HL-60 (cell line): ENCODE data around the gene SSTR4.

Source experiments
- DNase-seq, 2 experiments: peaks; one replicate each; pipeline ENCODE4 v3.0.0-alpha.2; 2010 to 2020; ENCODE audit warnings: low read depth in 1 of 2, low spot score in 1 of 2
- H3K27ac ChIP-seq: fragments of 250-450 bp; sonication (Bioruptor Pico); replicated peaks from 2 replicates; pipeline ENCODE4 v1.5.1; 2020; ENCODE audit warnings: mild to moderate bottlenecking, moderate library complexity
- H3K27me3 ChIP-seq: fragments of 250-450 bp; sonication (Bioruptor Pico); 2 replicates; pipeline ENCODE4 v1.5.1; 2021; ENCODE audit warnings: mild to moderate bottlenecking, moderate library complexity; ENCODE audit not compliant: insufficient read depth, poor library complexity, severe bottlenecking
- H3K4me3 ChIP-seq: replicated peaks from 2 replicates; pipeline ENCODE4 v1.5.1; 2011; ENCODE audit warnings: mild to moderate bottlenecking, control low read depth, low read length; ENCODE audit not compliant: insufficient read depth
- CTCF ChIP-seq: IDR thresholded peaks from one replicate; pipeline ENCODE4 v1.5.1; 2011; ENCODE audit warnings: low read length, control low read depth, inconsistent platforms; ENCODE audit not compliant: insufficient read depth
- GABPA ChIP-seq: IDR thresholded peaks from 2 replicates; pipeline ENCODE4 v1.6.1; 2012; ENCODE audit warnings: low read depth
- POLR2AphosphoS5 ChIP-seq: IDR thresholded peaks from 2 replicates; pipeline ENCODE4 v1.6.1; 2012; ENCODE audit warnings: low read depth
- REST ChIP-seq: IDR thresholded peaks from 2 replicates; pipeline ENCODE4 v1.6.1; 2012; ENCODE audit warnings: low read depth; ENCODE audit not compliant: insufficient replicate concordance
- SPI1 ChIP-seq: IDR thresholded peaks from 2 replicates; pipeline ENCODE4 v1.6.1; 2012; ENCODE audit warnings: low read depth, mild to moderate bottlenecking, borderline replicate concordance

Gene SSTR4

GRCh38 chr20:23080521-23080920 lies 45.4 kb downstream of the SSTR4 start:
- TF ChIP-seq CTCF (no peak), POLR2AphosphoS5 (no peak), SPI1 (no peak), GABPA (no peak), REST (no peak)
- Histone ChIP-seq H3K4me3 (no peak overlapping the region), H3K27ac (no peak overlapping the region), H3K27me3 (no peaks in the 10 kb centered on the region)
- DNase-seq = peak in 1 of 2 experiments; percentile 52

GRCh38 chr20:23081263-23081819 lies 46.2 kb downstream of the SSTR4 start:
- Histone ChIP-seq H3K27ac (no peak overlapping the region), H3K4me3 (no peak overlapping the region), H3K27me3 (no peaks in the 10 kb centered on the region)
- TF ChIP-seq POLR2AphosphoS5 = no peak
- no peak for TF ChIP-seq CTCF
- TF ChIP-seq GABPA = no peak
- no peak for TF ChIP-seq REST
- TF ChIP-seq SPI1 = peak; percentile 61; the same call in 1 of the 2 replicates
- DNase-seq = peak in 1 of 2 experiments; percentile 34

GRCh38 chr20:23082846-23083552 lies 47.9 kb downstream of the SSTR4 start:
- TF ChIP-seq CTCF (no peak), REST (no peak), SPI1 (no peak; the same call in 1 of the 2 replicates), GABPA (no peak), POLR2AphosphoS5 (no peak)
- H3K27me3 ChIP-seq = no peaks in the 10 kb centered on the region
- H3K27ac ChIP-seq = peak overlapping the region; percentile 47
- H3K4me3 ChIP-seq = no peak overlapping the region
- DNase-seq = peak in 1 of 2 experiments; percentile 43
